ENCODE data around the gene ARSB. TPM values are rescaled to one million over a fixed set of nuclear protein-coding genes. Genes with fewer than 3 reads are reported as not detected.

Gene ARSB
- total and polyA plus RNA-seq, 9 of the 15 experiments (the other 6 are each of a cell fraction or from before 2014, with no cell fraction given), result 0.52 to 4.6 (median 2.4) TPM

GRCh38 chr5:79005151-79005550 is 20.0 kb upstream of the ARSB start (continued):
- TF ChIP-seq RERE (CRISPR knock-in tag; IDR thresholded peaks at IDR 0.05; ENCODE audit: borderline replicate concordance) (no peak), MLLT1 (IDR thresholded peaks at IDR 0.05) (no peak)

- no peaks in the 10 kb centered on the region for H3K9me1 ChIP-seq (ENCODE audit: control insufficient read depth, insufficient read depth, low read length)
- ATAC-seq (no peak), FAIRE-seq (no peak), DNase-seq (ENCODE audit: extremely low read depth in 1 of 4, low spot score in 3 of 4) (no peak)
- no peak overlapping the region for H3K27ac ChIP-seq (ENCODE audit: extremely low read depth, low read depth, low read length)
- 0% methylated on average over 1 of the region's 1 CpG for WGBS (ENCODE audit: insufficient coverage, low coverage, missing lambda C conversion rate)
- H3K9me3 ChIP-seq (replicated peaks; ENCODE audit: control insufficient read depth, insufficient read depth, low read depth, low read length), result no peaks in the 10 kb centered on the region
- H3K4me3 ChIP-seq, result no peak overlapping the region
- no peak overlapping the region for H3K9ac ChIP-seq (ENCODE audit: insufficient read depth in 1 of 2, low read depth in 2 of 2, low read length in 2 of 2)
- in situ Hi-C loops (cut with MboI), result loop anchor here (25.0 kb wide), 1 partner anchor 1310 kb away; the partner anchor contains the start of gene SPZ1
- H3K4me2 ChIP-seq (ENCODE audit: insufficient read depth, low read length), result no peak overlapping the region
- H3K4me1 ChIP-seq (replicated peaks in 1 of 2; ENCODE audit: control insufficient read depth in 2 of 2, insufficient read depth in 2 of 2, low read length in 2 of 2), result no peaks in the 10 kb centered on the region
- ChIA-PET POLR2A (interaction anchor here (0.8 kb wide), 1 partner anchor 18 kb away, joined by 3 read pairs; no protein-coding TSS in a partner anchor), CTCF (ENCODE audit: low intra/inter-chr PET ratio) (no interaction called here)
- no peaks in the 10 kb centered on the region for H3K36me3 ChIP-seq (ENCODE audit: control insufficient read depth, insufficient read depth, low read length)
- H4K20me1 ChIP-seq (replicated peaks; ENCODE audit: control insufficient read depth, insufficient read depth, low read length), result no peaks in the 10 kb centered on the region
- H2AFZ ChIP-seq (ENCODE audit: low read depth, low read length), result no peak overlapping the region
- H3K79me2 ChIP-seq (ENCODE audit: control insufficient read depth, insufficient read depth, low read length), result no peaks in the 10 kb centered on the region
- H3K27me3 ChIP-seq (ENCODE audit: control insufficient read depth in 2 of 2, insufficient read depth in 2 of 2, low read length in 2 of 2), result peaks cover 10 to 17% of the 10 kb centered on the region in 2 experiments; a peak in 4 of 5 replicates
- intact Hi-C loops (cut with micrococcal nuclease), result no loop called here
- BruUV-seq (replicated peaks), result no TSS peak
- TF ChIP-seq POLR2B (IDR thresholded peaks at IDR 0.05; ENCODE audit: low read depth, partially characterized antibody), result no peak
- TF ChIP-seq GATAD2B (IDR thresholded peaks at IDR 0.05; ENCODE audit: borderline replicate concordance), result no peak
- TF ChIP-seq FUS (optimal IDR thresholded peaks at IDR 0.05; ENCODE audit: low read depth, low read length), result no peak
- TF ChIP-seq HIVEP1 (CRISPR knock-in tag; IDR thresholded peaks at IDR 0.05), result no peak
- no peak for TF ChIP-seq HNRNPK (IDR thresholded peaks at IDR 0.05; ENCODE audit: low read depth, low read length, poor library complexity, severe bottlenecking)
- no peak for TF ChIP-seq ZFP30 (CRISPR knock-in tag; IDR thresholded peaks at IDR 0.05; ENCODE audit: borderline replicate concordance)
- no peak for TF ChIP-seq DPF2 (IDR thresholded peaks at IDR 0.05)
- no peak for TF ChIP-seq GABPB2 (CRISPR knock-in tag; conservative IDR thresholded peaks at IDR 0.05)
Observed at GRCh38 chr5:79002374-79002773, 17.3 kb upstream of the ARSB start.

All from K562 (cell line).